Esophagus squamous epithelium (tissue), 5 donors: ENCODE data around the gene SH3BP5L. TPM values are rescaled to one million over a fixed set of nuclear protein-coding genes. Genes with fewer than 3 reads are reported as not detected.

Experiments used
- DNase-seq: peaks from one replicate; lab custom pipeline; 2025; lab: John Stamatoyannopoulos, UW
- H3K27ac ChIP-seq, 4 donors: fragments of 200-600 bp; sonication (generic); one replicate each; pipeline ENCODE4 v1.5.1; 2016 to 2019; ENCODE audit warnings: mild to moderate bottlenecking in 1 of 4
- H3K27me3 ChIP-seq, 4 donors: fragments of 200-600 bp; sonication (generic); 1 replicate in 3 of 4; 2 replicates in 1 of 4; pipeline versions ENCODE4 v1.5.1 to v1.6.0; 2017 to 2021; ENCODE audit warnings: antibody characterized with exemption in 1 of 4
- H3K36me3 ChIP-seq, 3 donors: fragments of 200-600 bp; sonication (generic); one replicate each; pipeline ENCODE4 v1.5.1; 2016 to 2019
- H3K4me1 ChIP-seq, 3 donors: fragments of 200-600 bp; sonication (generic); one replicate each; pipeline ENCODE4 v1.5.1; 2017 to 2019
- H3K4me3 ChIP-seq, 4 donors: fragments of 200-600 bp; sonication (generic); 1 replicate in 3 of 4; 2 replicates in 1 of 4; pipeline ENCODE4 v1.5.1; 2016 to 2019; ENCODE audit warnings: mild to moderate bottlenecking in 2 of 4, moderate library complexity in 1 of 4
- H3K9me3 ChIP-seq, 3 donors: fragments of 200-600 bp; sonication (generic); one replicate each; pipeline ENCODE4 v1.5.1; 2016 to 2019
- CTCF ChIP-seq, 6 experiments: fragments of 450-650 bp in 4 of 6; fragments of 200-600 bp in 2 of 6; sonication (generic) in 2 of 6; IDR thresholded peaks; one replicate each; pipeline ENCODE4 v1.5.1; 2016 to 2019; ENCODE audit warnings: antibody characterized with exemption in 6 of 6, mild to moderate bottlenecking in 4 of 6, moderate library complexity in 4 of 6
- POLR2A ChIP-seq, 4 donors: fragments of 450-650 bp; IDR thresholded peaks; one replicate each; pipeline ENCODE4 v1.6.1; 2017; ENCODE audit warnings: antibody characterized with exemption in 4 of 4, mild to moderate bottlenecking in 4 of 4, moderate library complexity in 3 of 4
- whole genome bisulfite sequencing, 2 donors: methylation state at CpG; one replicate each; pipeline ENCODE4 v1.1.5; 2018; 5-methylcytosine and 5-hydroxymethylcytosine counted together
- intact Hi-C: fragments of 100-400 bp; cut with DNase I; formaldehyde crosslinking; loops from one replicate; pipeline ENCODE4 v1.15.0; 2022
- total RNA-seq, 4 donors: library from RNA; depleted of rRNA; stranded (reverse); fragments of >200 nt; gene quantifications; one replicate each; pipeline ENCODE4 v1.1.0, GENCODE V29; 2016
- donor health status: DM: yes; HTN: yes; CAD: no.

The SH3BP5L gene
- total RNA-seq, 4 donors from 2014 or later = 19.2 to 23.1 (median 21.9) TPM

DNA sequence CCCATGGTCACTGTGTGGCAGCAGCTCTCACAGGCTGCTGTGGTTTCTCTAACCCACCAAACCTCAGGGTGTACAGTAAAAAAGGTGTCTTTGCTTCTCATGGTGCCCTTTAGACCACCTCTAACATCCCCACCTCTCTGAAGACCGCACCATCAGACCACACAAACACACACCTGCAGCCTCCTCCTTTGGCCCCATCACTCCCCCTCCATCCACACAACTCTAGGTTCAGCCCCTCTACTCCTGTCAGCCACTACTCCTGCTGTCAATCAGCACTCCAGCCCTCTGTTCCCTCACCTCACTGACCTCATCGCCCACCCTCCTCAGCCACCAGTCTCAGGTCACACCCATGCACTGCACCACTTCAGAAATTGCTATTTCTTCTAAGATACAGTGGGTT is 25.7 kb upstream of the SH3BP5L start:
- Histone ChIP-seq H3K4me1 (peaks cover 0 to 18% (median 0%) of the 10 kb centered on the region in 3 donors), H3K36me3 (peaks cover 21 to 99% (median 46%) of the 10 kb centered on the region in 3 donors), H3K9me3 (no peaks in the 10 kb centered on the region), H3K27me3 (no peaks in the 10 kb centered on the region), H3K27ac (no peak overlapping the region), H3K4me3 (no peak overlapping the region)
- WGBS, 2 donors = 92 to 94% methylated on average over 2 of the region's 2 CpGs
- DNase-seq = no peak
- intact Hi-C loops = no loop called here
- TF ChIP-seq POLR2A (IDR thresholded peaks at IDR 0.05) (no peak), CTCF (IDR thresholded peaks at IDR 0.05) (no peak)

- intact Hi-C loops = no loop called here
- DNase-seq = no peak
- peaks cover 21 to 99% (median 48%) of the 10 kb centered on the region in 3 donors for H3K36me3 ChIP-seq
- peaks cover 0 to 11% (median 0%) of the 10 kb centered on the region in 3 donors for H3K4me1 ChIP-seq
- no peak overlapping the region for H3K4me3 ChIP-seq
- H3K27me3 ChIP-seq = no peaks in the 10 kb centered on the region
- TF ChIP-seq CTCF (IDR thresholded peaks at IDR 0.05) (no peak), POLR2A (IDR thresholded peaks at IDR 0.05) (no peak)
- 69 to 70% methylated on average over 4 to 5 of the region's 10 CpGs for WGBS, 2 donors
- H3K27ac ChIP-seq = no peak overlapping the region
- H3K9me3 ChIP-seq = no peaks in the 10 kb centered on the region
Observed at GRCh38 chr1:248850536-248851251, 25.0 kb upstream of the SH3BP5L start.

- peaks cover 0 to 11% (median 0%) of the 10 kb centered on the region in 3 donors for H3K4me1 ChIP-seq
- TF ChIP-seq CTCF (IDR thresholded peaks at IDR 0.05) = no peak
- no peak for TF ChIP-seq POLR2A (IDR thresholded peaks at IDR 0.05)
- no peak for DNase-seq
- intact Hi-C loops = no loop called here
- H3K27ac ChIP-seq = no peak overlapping the region
- H3K36me3 ChIP-seq = peaks cover 21 to 99% (median 52%) of the 10 kb centered on the region in 3 donors
- H3K9me3 ChIP-seq = no peaks in the 10 kb centered on the region
- H3K27me3 ChIP-seq = no peaks in the 10 kb centered on the region
- WGBS, 2 donors = 85 to 92% methylated on average over 7 to 8 of the region's 9 CpGs
- no peak overlapping the region for H3K4me3 ChIP-seq
Observed at GRCh38 chr1:248850124-248850523, 24.4 kb upstream of the SH3BP5L start.

GRCh38 chr1:248849637-248850036 is 23.9 kb upstream of the SH3BP5L start:
- Histone ChIP-seq H3K27me3 (no peaks in the 10 kb centered on the region), H3K4me3 (no peak overlapping the region), H3K9me3 (no peaks in the 10 kb centered on the region), H3K36me3 (peaks cover 21 to 99% (median 55%) of the 10 kb centered on the region in 3 donors), H3K4me1 (peaks cover 0 to 14% (median 0%) of the 10 kb centered on the region in 3 donors), H3K27ac (no peak overlapping the region)
- intact Hi-C loops = no loop called here
- 83 to 89% methylated on average over 3 of the region's 3 CpGs for WGBS, 2 donors
- no peak for DNase-seq
- TF ChIP-seq POLR2A (IDR thresholded peaks at IDR 0.05) (no peak), CTCF (IDR thresholded peaks at IDR 0.05) (no peak)

GRCh38 chr1:248849152-248849551 is 23.4 kb upstream of the SH3BP5L start:
- intact Hi-C loops = no loop called here
- H3K36me3 ChIP-seq = peaks cover 21 to 97% (median 57%) of the 10 kb centered on the region in 3 donors

More at GRCh38 chr1:248849152-248849551, 23.4 kb upstream of the SH3BP5L start:
- no peaks in the 10 kb centered on the region for H3K9me3 ChIP-seq
- DNase-seq = no peak
- no peaks in the 10 kb centered on the region for H3K27me3 ChIP-seq
- H3K4me1 ChIP-seq = peaks cover 0 to 19% (median 0%) of the 10 kb centered on the region in 3 donors
- H3K4me3 ChIP-seq = no peak overlapping the region
- 52% methylated on average over 2 of the region's 3 CpGs; no CpG with 5 or more reads in 1 of the 2 donors for WGBS, 2 donors
- no peak for TF ChIP-seq CTCF (IDR thresholded peaks at IDR 0.05)
- TF ChIP-seq POLR2A (IDR thresholded peaks at IDR 0.05) = no peak
- H3K27ac ChIP-seq = no peak overlapping the region
